SK-N-MC (cell line): ENCODE data around the gene ANP32A.

ENCODE experiments used
- DNase-seq: peaks from one replicate; pipeline ENCODE4 v3.0.0-alpha.2; 2011; ENCODE audit warnings: low read depth, low spot score
- H3K27ac ChIP-seq: fragments of 200-600 bp; sonication (generic); 2 replicates; pipeline ENCODE4 v1.5.1; 2016; ENCODE audit warnings: mixed run types
- H3K36me3 ChIP-seq: fragments of 200-600 bp; sonication (generic); 2 replicates; pipeline ENCODE4 v1.6.1; 2017; ENCODE audit warnings: antibody characterized with exemption, low read length, mixed read lengths; ENCODE audit not compliant: insufficient read depth
- H3K4me3 ChIP-seq: fragments of 200-600 bp; sonication (generic); 2 replicates; pipeline ENCODE4 v1.5.1; 2016
- H3K9ac ChIP-seq: fragments of 200-600 bp; sonication (generic); 2 replicates; pipeline ENCODE4 v1.8.0; 2017; ENCODE audit warnings: mixed run types, mixed read lengths; ENCODE audit not compliant: insufficient read length
- H3K9me3 ChIP-seq: fragments of 200-600 bp; sonication (generic); 2 replicates; pipeline ENCODE4 v1.6.1; 2017; ENCODE audit warnings: low read depth, mild to moderate bottlenecking, antibody characterized with exemption, low read length, moderate library complexity, mixed read lengths
- EZH2 ChIP-seq: fragments of 200-600 bp; sonication (generic); IDR thresholded peaks from one replicate; pipeline ENCODE4 v1.6.1; 2017; ENCODE audit warnings: antibody characterized with exemption
- FOXP2 ChIP-seq: optimal IDR thresholded peaks from 2 replicates; pipeline ENCODE3; 2011; ENCODE audit warnings: mild to moderate bottlenecking, moderate library complexity; ENCODE audit not compliant: insufficient read depth; ENCODE audit errors: extremely low read length, control extremely low read depth
- POLR2AphosphoS5 ChIP-seq: IDR thresholded peaks from 2 replicates; pipeline ENCODE4 v1.6.1; 2012; ENCODE audit warnings: mild to moderate bottlenecking, low read depth, low read length, borderline replicate concordance

The ANP32A gene

DNA sequence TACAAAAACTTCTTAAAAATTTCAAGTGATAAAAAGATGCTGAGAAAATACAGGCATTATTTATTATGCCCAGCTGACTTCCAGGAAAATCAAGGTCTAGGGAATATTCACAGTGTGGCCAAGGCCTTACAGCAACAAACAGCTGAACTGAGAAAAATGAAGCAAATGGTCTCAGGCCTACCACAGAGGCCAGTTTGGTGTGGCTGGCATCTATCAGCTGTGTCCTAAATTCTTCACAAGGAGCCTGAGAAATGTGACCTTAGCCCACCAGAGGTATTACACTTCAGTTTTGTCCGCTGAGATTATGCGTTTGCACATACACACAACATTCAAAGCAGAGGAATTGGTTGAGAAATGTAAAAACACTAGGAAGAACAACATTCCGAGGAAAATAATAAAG is 77.4 kb downstream of the ANP32A start:
- no peaks in the 10 kb centered on the region for H3K9me3 ChIP-seq
- no peak overlapping the region for H3K9ac ChIP-seq
- H3K36me3 ChIP-seq, result no peaks in the 10 kb centered on the region
- DNase-seq, result no peak
- TF ChIP-seq POLR2AphosphoS5 (no peak), FOXP2 (no peak), EZH2 (no peak)
- H3K4me3 ChIP-seq, result no peak overlapping the region
- H3K27ac ChIP-seq, result no peak overlapping the region

DNA sequence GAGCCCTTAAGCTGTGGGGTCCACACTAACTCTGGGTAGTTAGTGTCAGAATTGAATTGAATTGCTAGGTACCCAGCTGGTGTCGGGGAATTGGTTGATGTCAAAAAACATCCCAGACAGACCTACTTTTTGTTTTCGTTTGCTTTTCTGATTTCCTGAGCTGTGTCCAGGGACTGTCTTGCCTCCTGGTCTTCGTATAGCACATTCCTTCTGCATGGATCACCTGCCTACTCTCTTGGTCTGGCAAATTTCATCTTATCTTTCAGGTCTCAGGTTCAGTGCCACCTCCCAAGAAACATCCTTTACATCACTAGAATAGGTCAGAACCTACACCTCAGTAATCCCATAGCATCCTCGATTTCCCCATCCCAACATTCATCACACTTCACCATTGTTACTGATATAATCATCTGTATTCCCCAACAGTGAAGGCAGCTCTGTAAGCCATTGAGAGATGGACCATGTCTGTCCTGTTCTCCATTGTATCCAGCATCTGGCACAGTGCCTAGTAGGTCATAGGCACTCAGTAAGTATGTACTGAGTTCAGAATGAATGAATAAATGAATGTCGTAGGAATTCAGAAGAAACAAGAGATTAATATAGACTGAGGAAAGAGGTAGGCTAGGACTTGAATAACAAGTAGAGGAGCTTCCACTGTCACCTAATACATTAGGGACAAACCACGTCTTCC is 81.2 kb downstream of the ANP32A start:
- no peak for DNase-seq
- Histone ChIP-seq H3K4me3 (no peak overlapping the region), H3K27ac (no peak overlapping the region), H3K9me3 (no peaks in the 10 kb centered on the region), H3K36me3 (no peaks in the 10 kb centered on the region), H3K9ac (no peak overlapping the region)
- TF ChIP-seq POLR2AphosphoS5 (no peak), EZH2 (no peak), FOXP2 (no peak)

DNA sequence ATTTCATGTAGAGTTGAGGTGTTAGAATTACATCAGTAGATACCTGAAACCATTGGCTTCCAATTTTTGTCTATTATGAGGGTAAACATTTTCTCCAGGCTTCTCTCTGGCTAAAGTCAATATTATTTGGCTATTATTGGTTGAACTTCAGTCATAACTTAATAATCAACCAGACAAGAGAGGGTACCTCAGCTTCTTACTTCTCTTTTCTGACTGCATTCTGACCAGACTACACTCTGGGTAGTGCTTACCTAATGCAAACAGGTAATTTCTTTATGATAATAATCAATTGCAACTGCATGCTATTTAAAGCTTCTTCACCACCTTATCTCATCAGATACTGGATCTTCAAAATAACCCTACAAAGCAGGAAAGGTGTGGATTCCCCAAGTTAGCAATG is 85.1 kb downstream of the ANP32A start:
- Histone ChIP-seq H3K9me3 (no peaks in the 10 kb centered on the region), H3K9ac (no peak overlapping the region), H3K36me3 (no peaks in the 10 kb centered on the region), H3K27ac (no peak overlapping the region), H3K4me3 (no peak overlapping the region)
- no peak for DNase-seq
- no peak for TF ChIP-seq EZH2
- no peak for TF ChIP-seq FOXP2
- TF ChIP-seq POLR2AphosphoS5, result no peak

DNA sequence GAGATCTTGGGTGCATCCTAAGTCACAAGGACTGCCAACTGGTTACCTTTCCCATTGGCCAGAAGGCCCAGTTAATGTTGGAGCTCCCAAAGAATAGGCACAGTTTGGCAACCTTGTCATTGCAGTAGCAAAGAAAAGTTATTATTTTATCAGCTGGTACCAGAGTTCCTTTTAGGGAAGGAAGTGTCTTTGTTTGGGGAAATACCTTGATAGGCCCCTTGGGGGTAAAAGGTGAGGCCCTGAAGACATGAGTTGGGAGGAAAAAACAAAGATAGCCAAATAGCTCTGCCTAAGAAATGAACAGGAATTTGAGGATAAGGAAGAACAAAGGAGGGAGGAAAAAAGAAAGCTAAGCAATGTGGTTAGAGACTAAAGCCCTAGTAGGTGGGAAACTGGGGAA is 85.8 kb downstream of the ANP32A start:
- TF ChIP-seq FOXP2, result no peak
- TF ChIP-seq EZH2, result no peak
- no peak for TF ChIP-seq POLR2AphosphoS5
- DNase-seq, result no peak
- H3K4me3 ChIP-seq, result no peak overlapping the region

DNA sequence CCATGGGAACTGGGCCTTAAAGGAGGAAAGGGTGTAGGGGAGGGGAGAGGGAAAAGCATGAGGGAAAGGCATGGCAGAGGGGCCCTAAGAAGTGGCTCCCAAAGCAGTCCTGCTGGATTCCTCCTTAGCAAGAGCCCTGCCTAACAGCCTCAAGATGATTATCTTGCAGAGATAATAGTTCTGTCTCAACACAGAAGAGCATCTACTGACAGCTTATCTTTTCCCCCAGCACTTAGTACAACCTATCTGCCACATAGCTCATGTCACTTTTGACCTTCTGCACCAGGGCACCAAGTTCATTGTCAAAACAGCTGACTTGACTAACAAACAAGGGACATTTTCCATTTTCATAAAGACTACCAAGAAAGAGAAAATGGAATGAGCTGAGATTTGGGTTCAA is 86.3 kb downstream of the ANP32A start:
- TF ChIP-seq EZH2 (no peak), FOXP2 (no peak), POLR2AphosphoS5 (no peak)
- Histone ChIP-seq H3K4me3 (no peak overlapping the region), H3K27ac (no peak overlapping the region), H3K9me3 (no peaks in the 10 kb centered on the region), H3K36me3 (no peaks in the 10 kb centered on the region), H3K9ac (no peak overlapping the region)
- no peak for DNase-seq

More for the DNA sequence above, 85.8 kb downstream of the ANP32A start:
- Histone ChIP-seq H3K9me3 (no peaks in the 10 kb centered on the region), H3K27ac (no peak overlapping the region), H3K9ac (no peak overlapping the region), H3K36me3 (no peaks in the 10 kb centered on the region)

DNA sequence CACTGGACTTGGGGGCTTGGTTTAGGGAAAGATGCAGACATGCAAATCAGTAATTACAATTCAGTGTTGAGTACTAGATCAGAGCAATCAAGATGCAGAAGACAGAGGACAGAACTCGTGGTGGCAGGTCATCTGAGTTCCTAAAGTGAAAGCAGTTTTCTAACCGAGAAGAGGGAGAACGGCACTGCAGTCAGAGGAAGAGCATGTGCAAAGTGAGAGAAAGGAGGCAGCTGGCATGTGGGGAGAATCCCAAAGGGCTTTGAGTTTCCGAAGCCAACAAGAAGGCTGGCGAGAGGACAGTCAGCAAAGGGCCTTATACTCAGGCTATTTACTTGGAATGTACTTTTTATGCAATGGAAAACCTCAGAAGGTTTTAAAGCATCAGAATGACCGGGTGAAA is 87.0 kb downstream of the ANP32A start:
- Histone ChIP-seq H3K9ac (no peak overlapping the region), H3K9me3 (no peaks in the 10 kb centered on the region), H3K4me3 (no peak overlapping the region), H3K36me3 (no peaks in the 10 kb centered on the region), H3K27ac (no peak overlapping the region)
- DNase-seq, result no peak
- TF ChIP-seq EZH2, result no peak
- no peak for TF ChIP-seq POLR2AphosphoS5
- no peak for TF ChIP-seq FOXP2

DNA sequence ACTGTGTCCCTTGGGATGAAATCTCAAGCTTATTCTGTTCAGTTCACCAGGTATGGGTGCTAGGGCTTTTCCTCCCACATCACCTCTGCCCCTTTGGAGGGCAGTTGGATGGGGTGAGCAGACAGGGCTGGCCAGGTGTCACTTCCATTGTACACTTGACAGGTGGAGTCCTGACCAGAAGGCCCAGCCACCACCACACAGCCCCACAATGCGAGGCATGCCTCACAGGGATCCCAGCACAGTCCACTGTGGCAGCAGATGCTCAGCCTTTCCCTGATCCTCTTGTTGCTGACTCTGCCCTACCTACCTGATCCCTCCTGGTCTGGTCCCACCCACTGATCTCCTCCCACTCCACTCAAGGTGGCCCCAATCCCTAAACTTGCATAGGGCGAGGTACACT is 88.2 kb downstream of the ANP32A start:
- no peak for DNase-seq
- TF ChIP-seq EZH2, result no peak
- TF ChIP-seq POLR2AphosphoS5, result no peak
- TF ChIP-seq FOXP2, result no peak
- Histone ChIP-seq H3K27ac (no peak overlapping the region), H3K9me3 (no peaks in the 10 kb centered on the region), H3K9ac (no peak overlapping the region), H3K36me3 (no peaks in the 10 kb centered on the region), H3K4me3 (no peak overlapping the region)

DNA sequence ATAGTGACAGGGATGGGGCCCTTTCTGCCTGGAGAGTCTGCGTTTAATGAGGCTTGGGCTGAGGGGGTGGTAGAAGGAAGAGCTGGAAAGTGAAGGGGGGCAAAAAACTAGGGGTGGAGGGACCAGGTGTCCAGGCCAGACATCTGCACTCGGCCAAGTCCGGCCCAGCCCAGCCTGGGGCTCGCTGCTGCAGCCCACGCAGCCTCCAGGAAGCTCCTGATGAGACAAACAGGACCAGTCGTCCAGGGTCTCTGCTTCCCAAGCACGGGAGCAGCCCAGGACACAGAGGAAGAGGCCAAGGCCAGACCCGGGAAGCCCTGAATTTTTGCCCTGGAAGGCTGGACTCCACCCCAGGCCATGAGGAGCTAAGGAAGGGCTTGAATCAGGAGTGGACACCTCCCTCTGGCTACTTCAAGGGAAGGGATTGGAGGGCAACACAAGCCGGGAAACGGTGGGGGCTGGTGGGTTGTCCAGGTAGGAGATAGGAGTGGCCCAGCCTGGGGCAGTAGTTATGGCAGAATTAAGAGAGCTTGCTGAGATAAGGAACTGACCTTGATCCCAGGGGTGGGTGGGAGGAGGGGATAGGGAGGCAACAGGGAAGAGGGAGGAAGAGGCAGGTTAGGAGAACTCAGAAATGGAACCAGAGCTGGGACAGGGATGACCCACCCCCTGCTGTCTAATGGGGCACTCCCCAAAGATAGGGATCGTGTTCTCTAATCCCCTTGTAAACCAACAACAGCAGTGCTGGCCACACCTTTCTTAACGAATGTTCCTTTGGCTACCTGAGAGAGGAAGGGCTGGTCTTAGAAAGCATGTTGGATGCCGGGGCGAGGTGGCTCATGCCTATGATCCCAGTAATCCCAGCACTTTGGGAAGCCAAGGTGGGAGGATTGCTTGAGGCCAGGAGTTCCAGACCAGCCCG is 89.5 kb downstream of the ANP32A start:
- no peak overlapping the region for H3K27ac ChIP-seq
- no peak overlapping the region for H3K4me3 ChIP-seq
- TF ChIP-seq FOXP2 (no peak), POLR2AphosphoS5 (no peak), EZH2 (no peak)
- DNase-seq, result no peak
- no peak overlapping the region for H3K9ac ChIP-seq
- no peaks in the 10 kb centered on the region for H3K9me3 ChIP-seq
- H3K36me3 ChIP-seq, result no peaks in the 10 kb centered on the region

DNA sequence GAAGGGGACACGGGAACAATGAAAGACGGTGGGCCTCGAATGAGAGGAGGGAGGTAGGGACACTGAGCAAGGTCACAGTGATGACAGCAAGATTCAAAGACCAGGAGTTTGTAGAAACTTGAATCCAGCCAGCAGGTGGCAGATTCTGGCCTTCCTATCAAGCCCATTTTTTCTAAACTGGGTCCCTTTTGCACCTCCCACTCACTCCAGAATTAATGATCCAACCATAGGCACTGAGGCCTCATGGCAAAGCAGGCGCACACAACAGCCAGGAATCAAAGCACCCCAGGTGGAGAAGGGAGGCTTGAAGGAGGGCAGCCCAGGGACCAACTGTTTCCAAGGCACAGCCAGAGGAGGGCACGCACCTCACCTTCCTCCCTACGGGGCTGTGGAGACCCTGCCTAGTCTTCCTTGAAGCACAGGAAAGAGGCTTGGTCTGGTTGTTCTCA is 90.2 kb downstream of the ANP32A start:
- Histone ChIP-seq H3K36me3 (no peaks in the 10 kb centered on the region), H3K4me3 (no peak overlapping the region), H3K9me3 (no peaks in the 10 kb centered on the region), H3K27ac (no peak overlapping the region), H3K9ac (no peak overlapping the region)
- peak; percentile 24 for DNase-seq
- TF ChIP-seq EZH2 (no peak), POLR2AphosphoS5 (no peak), FOXP2 (no peak)
